Stimulated activated CD4-positive, alpha-beta T cell treated with anti-CD3 and anti-CD28 coated beads, Interleukin-4, amount 100 ng/mL, for 4 hours (primary cell): ENCODE data around the gene GNG13.
"Not testable (repeated sequence)": the region's sequence is repeated elsewhere in the genome, so short reads cannot be mapped to it uniquely, and the experiment has no call there.

Experiments
- DNase-seq, 2 experiments: peaks; one replicate each; pipeline ENCODE4 v3.0.0-alpha.2; 2020

The GNG13 gene, protein sequence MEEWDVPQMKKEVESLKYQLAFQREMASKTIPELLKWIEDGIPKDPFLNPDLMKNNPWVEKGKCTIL

DNA sequence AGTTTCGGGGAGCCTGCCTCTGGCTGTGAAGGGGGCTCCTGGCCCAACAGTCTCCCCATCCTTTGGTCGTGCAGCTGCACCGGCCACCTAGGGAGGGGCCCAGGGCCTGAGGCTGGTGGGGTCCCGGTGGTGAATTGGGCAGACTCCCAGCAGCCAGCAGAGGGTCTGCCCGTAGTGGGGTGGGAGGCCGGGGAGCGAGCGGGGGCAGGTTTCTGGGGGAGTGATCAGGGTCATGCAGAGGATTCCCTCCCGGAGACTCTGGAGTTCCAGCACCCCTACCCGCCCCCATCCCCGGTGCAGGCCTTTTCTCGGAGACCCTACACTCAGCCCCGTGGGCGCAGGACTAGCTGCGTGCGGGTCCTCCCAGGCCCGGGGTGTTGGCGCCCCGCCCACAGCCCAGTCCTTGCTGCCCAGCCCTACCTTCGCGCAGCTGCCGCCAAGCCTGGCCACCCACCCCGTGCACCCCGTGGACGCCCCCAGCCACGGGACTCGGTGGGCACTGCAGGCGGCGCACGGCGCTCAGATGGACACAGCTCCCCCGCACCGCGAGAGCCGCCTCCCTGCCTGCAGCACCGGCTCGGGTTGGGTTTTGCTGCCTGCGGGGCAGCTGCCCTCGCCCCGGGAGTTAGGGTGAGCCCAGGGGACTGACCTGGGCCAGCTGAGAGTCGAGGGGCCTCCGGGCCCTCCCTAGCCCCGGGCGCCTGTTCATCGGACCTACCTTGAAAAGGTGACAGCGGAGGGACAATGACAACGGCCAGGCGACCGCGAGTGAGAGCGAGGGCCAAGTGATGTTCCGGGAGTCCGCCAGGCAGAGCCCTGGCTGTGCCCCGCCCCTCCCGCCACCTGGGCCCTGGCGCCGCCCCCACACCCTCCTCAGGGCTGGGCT is at the start of gene GNG13:
Gene GNG13 (minus strand): TSS at position 787 of the 886 bp plus-strand sequence. CDS start 1,657 bp downstream, outside the sequence.
- no peak for DNase-seq

DNA sequence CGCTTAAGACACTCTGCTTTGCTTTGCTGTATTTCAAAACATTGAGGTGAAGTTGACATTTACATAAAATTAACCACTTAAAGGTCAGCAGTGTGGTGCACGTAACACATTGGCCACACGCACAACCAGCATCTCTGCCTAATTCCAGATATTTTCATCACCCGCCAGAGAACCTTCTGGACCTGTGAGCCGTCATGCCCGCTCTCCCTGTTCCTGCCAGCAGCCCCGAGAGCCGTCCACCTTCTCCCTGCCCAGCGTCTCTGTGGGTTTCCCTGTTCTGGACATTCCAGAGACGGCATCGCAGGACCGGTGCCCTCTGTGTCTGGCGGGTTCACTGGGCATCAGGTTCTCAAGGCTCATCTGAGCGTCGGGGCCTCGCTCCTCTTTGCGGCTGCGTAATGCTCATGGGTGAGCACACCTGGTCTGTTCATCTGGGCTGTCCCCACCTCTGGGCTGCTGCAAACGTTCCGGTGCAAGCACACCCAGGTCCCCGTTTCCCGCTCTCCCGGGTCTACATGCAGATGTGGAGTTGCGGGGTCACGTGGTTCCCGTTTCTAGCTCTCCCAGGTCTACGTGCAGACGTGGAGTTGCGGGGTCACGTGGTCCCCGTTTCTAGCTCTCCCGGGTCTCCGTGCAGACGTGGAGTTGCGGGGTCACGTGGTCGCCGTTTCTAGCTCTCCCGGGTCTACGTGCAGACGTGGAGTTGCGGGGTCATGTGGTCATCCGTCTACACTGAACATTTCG is 48.1 kb upstream of the GNG13 start:
- no peak for DNase-seq

DNA sequence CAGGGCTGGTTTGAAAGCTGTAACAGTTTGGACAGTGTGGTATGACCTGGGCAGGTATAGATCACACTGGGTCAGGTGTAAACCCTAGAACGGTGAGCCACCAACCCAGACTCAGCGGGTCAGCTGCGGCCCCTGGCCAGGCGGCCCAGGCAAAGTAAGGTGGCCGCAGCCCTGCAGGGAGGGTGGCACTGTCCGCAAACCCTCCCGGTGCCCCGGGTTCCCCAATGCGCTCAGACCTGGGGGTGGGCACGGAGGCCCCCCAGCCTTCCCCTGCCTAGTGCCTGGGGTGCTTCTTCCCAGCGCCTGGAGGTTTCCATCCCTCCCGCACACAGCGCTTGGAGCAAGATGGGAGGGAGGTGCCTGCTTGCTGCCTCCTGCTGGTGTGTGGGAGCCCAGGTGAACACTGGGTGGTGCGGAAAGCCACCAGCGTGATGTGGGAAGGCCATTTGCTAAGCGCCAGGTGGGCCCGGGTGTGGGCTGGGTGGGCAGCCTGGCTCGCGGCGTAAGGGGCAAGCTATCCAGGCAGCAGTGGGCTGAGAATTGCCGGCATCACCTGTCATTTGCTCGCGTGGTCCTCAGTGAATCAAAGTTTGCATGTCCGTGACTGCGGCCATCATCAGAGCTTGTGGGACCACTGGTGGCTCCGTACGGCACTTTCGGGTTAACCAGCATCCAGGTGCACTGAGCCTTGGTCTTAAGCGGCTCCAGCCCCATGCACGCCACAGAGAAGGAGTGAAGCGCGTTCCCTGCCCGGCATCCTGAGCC is 47.3 kb upstream of the GNG13 start:
- no peak for DNase-seq

DNA sequence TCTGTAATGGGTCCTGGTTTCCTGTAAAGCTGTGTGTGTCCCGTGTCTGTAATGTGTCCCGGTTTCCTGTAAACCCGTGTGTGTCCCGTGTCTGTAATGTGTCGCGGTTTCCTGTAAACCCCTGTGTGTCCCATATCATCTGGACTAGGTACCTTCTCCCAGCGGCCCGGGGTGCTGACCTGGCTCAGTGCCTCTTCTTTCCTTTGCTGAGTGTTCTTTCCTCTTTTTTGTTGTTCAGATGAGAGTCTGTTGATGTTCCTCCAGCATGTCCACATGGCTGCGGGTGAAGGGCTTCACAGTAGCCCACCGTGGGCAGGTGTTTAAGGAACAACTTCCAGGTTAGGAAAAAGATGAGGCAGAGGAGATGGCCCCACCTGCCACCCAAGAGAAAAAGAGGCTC is 46.6 kb upstream of the GNG13 start:
- DNase-seq, result no peak

DNA sequence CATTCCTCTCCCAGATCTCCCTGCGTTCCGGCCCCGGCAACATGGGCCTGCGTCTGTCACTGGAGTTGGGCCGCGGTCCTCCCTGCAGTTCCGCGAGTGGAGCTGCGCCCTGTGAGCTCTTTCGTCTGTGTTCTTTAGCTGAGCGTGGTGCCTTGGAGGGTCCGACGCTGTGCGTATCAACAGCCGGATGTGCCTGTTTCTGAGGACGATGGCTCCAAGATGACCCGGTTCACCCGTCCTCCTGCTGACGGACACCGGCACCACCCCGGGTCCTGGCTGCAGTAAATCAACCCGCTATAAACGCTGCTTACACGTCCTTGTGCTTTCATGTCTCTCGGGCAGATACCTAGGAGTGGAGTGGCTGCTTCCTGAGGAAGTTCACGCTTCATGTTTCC is 44.8 kb upstream of the GNG13 start:
- no peak for DNase-seq

DNA sequence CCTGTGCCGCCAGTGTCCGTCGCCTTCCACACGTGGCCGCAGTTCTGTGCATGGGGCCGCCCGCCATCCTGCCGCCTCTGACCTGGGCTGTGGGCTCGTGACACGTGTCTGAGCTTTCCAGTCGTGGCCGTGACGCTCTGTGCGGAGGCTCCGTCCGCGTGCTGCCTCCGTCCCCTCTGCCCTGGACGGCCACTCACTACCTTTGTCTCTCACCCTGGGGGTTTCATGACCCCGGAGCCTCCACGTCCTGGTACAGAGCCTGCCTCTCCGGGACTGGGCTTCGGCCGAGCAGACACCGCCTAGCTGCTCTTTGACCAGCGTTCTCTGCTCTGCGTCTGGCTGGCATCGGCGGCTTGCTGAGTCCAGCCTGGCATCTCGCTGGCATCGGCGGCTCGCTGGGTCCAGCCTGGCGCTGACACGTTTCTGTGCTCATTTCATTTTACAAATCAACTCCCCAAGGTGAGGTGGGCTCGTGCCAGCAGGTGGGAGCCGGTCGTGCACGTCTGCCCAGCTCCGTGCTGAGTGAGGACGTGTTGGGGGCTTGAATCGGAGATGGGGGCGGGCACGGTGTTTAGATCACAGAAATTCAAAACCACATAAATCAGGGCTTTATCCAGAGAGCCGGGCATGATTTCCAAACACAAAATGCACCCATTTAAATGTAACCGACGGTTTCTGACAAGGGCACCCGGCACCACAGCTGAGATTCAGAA is 44.3 kb upstream of the GNG13 start:
- DNase-seq, result no peak

DNA sequence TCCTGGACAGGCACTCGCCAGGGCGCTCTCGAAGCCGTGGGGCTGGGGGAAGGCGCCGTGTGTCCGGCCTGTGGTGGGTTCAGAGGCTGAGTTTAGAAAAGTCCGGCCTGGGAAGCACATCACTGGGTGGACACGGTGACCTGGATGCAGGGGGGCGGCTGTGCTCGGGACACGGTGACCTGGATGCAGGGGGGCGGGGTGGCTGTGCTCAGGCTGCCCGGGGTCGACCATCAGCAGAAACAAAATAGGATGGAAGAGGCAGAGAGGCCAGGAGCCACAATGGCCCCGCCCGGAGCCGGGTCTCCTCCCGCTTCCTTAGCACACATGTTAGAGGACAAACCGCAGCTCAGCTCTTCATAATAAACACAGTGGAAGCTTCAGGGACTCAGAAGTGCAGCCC is 43.2 kb upstream of the GNG13 start:
- no peak for DNase-seq

DNA sequence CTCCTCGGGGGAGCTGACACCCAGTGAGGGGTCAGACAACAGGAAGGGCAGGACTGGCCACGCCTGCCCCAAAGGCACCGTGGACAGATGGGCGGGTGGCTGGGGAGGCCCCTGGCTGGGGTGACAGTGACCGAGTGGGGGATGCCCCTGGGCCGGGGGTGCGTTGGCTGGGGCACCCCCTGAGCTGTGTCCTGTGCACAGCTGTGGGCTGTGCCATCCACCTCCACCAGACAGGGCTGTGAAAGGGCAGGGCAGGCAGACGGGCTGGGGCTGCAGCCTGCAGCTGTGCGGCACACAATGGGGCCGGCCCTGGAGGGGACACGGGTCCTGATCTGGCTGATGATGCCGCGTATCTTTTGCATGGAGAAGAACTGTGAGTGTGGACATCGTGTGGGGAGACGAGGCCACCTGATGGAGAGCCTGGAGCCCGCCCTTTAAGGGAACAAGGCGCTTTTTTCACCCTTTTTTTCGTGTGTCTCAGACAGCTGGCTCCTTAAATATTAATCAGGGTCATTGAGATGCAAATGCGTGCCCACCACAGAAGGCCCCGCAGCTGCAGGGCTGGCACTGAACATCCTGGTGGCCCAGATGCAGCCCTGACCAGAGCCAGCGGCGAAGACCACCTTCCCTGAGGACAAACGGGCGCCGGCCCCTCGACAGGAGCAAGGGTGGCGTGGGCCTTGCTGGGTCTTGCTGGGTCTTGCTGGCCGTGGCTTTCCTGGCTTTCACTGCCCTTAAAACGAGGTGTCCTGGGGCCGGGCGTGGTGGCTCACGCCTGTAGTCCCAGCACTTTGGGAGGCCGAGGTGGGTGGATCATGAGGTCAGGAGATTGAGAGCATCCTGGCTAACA is 42.4 kb upstream of the GNG13 start:
- DNase-seq, result no peak

DNA sequence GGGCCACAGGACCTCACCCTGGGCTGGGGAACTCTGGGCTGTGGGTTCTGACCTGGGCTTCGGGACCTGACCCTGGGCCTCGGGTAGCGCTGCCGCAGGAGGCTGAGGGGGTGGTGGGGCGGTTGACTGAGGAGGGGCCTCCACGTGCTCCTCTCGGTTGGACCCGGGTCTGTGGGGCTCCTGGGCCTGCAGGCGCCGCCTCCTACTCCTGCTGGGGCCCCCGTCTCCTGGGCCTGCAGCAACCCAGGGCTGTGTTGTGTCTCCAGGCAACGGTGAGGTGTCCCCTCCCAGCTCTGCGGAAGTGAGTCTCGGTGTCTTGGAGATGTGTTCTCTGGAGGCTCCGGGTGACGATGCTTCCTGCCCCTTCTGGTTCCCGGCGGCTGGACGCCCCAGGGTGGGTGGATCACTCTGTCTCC is 41.5 kb upstream of the GNG13 start:
- no peak for DNase-seq

DNA sequence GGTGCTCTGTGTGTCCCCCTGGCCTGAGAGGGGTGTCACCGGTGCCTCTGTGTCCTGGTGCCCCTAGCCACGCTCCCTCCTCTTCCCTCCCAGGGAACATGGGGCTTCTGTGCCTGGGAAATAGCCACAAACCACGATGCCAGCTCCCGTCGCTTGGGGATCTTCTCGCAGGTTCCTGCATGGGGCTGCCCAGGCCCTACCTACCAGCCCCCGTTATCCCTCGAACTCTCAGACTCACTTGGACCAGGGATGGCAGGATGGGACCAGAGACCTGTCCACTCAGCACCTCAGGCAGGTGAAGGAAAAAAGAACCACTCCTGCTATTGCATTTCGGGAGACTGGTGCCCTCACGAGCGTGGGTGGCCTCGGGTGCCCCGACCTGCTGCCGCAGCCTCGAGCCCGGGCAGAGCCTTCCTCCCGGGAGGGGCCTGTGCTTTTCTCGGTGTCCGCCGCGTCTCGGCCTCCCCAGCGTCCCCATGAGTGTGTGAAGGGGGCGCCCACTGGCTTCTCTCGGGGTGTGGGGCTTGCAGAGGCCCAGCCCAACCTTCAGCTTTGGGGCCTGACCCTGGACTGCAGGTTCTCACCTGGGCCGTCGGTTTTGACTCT is 41.0 kb upstream of the GNG13 start:
- no peak for DNase-seq

DNA sequence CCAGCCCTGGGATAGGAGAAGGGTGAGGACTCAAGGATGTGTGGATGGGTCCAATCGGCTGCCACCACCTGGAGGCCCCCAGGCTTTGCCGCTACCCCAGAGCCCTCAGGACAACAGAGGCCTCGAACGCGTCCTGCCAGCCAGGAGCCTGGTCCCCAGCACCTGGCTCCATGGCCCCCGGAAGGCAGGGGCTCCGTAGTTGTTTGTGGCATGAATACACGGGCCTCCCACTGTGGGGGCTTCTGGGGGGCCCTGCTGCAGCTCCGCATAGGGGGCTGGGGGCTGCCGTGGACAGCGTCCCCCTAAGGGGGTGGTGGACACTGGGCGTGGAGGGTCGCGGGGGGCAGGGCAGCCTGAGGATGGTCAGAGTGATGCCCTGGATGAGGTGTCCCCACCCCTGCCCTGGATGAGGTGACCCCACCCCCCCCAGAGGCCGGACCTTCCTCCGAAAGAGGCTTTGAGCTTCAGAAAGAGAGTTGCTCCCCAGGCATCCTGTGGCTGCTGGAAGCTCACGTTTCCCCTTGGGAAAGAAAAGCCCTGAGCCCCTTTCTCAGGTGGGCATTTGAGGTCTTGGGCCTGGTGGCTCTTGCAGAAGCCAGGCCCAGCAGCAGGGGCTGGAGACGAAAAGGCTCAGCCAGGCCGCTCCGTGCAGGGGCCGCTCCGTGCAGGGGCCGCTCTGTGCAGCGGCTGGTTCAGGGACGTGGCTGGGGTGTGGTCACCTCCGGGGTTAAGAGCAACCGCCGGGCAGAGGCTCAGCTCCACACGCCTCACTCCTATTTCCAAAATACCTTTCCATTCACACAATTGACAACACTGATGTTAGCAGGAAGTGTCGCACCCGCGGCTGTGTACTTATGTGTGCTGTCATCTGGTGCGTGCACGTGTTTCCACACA is 40.3 kb upstream of the GNG13 start:
- DNase-seq, result no peak

DNA sequence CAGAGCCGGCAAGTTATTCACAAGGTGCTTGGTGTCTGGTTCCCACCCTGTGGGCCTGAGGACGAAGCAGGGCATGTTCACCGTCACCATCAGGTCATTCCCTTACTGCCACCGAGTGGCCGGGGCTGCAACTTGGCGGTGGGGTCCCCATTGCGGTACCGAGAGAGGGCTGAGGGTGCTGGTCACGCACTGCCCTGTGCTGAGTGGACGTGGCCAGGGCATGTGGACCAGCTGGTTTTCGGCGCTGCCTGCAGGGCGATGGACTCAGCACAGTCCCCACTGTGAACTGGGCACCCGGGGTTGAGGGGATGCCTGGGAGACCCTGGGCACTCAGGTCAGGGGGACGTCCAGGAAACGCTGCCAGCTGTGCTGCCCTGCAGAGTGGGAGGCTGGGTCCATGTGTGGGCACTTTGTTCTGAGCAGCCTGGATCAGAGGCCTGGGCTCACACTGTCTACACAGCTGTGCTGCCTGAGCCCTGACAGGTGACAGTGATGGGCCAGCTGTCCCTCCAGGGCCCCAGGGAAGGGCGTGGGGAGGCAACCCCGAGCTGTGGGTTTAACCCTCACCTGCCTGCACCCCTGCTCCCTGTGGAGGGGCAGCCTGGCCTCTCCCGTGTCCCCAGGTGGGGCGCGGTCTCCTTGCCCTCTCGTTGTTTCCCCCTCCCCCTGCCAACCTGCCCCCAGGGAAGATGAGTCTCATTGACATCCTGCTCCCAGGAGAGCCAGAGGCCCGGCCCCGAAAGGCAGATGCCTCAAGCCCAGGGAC is 39.3 kb upstream of the GNG13 start:
- DNase-seq, result no peak

DNA sequence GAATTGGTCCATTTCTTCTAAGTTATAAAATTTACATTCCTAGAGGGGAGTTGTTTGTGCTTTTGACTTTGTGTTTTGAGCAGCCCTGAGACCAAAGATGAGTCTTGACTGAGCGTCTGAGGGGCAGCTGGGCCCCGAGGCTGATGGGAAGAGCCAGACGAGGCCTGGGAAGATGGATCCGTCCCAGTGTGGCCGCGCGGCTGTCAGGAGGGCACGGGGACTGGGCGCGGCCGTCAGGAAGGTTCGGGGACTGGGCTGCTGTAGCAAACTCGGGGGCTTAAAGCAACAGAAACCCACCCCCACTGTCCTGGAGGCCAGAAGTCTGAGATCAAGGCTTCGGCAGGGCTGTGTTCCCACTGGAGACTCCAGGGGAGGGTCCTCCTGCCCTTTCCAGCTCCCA is 38.2 kb upstream of the GNG13 start:
- no peak for DNase-seq

DNA sequence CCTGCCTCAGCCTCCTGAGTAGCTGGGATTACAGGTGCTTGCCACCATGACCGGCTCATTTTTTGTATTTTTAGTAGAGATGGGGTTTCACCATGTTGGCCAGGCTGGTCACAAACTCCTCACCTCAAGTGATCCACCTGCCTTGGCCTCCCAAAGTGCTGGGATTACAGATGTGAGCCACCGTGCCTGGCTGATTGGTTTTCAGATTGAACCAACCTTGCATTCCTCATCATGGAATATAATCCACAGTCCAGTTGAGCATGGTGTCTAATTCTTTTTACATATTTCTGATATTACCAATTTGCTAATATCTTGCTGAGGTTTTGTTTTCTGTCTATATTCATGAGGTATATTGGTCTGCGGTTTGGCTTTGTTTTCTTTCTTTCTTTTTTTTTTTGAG is 36.3 kb upstream of the GNG13 start:
- DNase-seq, result not testable (repeated sequence)

DNA sequence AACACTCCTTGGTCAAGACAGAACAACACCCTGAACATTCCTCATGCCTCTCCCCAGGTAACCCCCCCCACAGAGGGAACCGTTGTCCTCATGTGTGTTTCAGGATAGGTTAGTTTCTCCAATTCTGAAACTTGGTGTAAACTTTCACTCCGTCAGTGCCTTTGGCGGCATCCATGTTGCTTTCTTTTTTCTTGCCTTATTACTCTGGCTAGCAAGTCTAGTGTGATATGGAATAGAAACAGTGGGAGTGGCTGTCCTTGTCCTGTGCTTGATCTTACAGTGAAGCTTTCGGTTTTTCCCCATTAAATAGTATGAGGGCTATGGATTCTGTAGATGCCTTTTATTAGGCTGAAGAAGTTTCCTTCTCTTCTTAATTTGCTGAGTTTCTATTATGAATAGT is 35.7 kb upstream of the GNG13 start:
- DNase-seq, result no peak

DNA sequence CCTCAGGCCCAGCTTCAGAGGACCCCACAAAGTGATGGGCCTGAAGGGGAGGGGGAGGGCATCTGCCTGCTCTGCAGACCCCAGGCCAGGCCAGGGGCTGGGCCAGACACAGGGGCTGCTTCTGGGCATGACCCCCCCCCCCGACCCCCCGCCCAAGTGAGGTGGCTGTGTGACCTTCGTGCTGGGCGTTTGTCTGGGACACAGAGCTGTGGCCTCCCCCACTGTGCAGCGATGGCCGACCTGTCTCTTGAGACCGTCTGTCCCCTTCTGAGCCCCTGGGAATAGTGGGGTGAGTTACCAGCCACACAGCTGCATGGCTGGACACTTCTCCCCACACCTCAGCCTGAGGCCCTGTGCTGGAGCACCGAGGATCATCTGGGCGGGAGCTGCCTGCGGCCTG is 34.8 kb upstream of the GNG13 start:
- no peak for DNase-seq

DNA sequence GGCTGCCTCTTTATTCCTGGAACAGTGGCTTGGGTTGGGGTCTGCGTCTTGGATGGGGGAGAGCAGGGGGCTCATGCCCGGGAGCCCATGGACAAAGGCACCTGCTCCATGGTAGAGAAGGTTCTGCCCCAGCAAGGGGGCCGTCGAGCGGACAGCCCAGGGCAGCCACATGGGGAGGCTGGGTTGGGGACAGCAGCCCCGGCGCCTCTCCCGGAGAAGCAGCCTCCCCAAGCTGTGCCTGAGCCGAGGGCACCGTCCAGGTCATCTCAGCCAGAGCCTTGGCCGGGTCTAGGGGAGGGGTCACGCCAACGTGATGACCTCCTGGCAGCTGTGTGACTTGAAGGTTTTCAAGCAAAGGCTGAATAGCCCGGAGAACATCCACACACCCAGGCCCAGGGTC is 32.9 kb upstream of the GNG13 start:
- DNase-seq, result no peak

DNA sequence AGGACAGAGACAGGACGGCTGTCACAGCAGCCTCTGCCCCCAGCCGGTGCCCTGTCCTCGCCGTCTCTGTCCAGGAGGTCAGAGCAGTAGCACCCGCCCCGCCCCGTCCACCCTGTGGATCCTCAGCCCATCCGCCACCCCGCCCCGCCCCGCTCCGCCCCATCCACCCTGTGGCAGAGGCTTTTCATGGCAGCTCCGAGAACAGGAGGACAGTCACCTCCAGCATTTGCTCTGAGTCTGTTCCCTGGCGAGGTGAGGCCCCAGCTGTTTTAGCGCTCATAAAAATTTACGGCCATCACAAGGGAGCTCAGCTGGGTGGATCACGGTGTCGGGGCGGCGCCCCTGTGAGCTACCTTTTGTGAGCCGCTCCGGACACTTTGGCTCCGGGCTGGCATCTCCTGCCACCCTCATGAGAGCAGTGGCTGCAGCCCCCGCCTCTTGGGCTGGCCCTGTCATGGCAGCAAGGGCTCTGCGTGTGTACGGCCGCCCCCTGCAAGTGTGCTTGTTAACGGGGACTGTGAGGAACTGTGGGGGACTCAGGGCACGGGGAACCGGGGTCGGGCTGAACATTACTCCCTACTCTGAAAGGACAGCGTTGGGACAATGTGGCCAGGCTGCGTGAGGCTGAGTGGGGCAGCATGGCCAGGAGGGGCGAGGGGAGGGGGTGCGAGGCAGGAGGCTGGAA is 32.3 kb upstream of the GNG13 start:
- DNase-seq, result no peak
